Brain microvascular endothelial cell (primary cell): Measurements from ENCODE around the gene CLDN16.

Source experiments
- DNase-seq: peaks from one replicate; pipeline ENCODE4 v3.0.0-alpha.2; 2020
- H3K27ac ChIP-seq: fragments of 250-450 bp; sonication (Bioruptor Pico); 2 replicates; pipeline ENCODE4 v1.5.1; 2020; ENCODE audit warnings: mild to moderate bottlenecking, moderate library complexity
- H3K27me3 ChIP-seq: fragments of 250-450 bp; sonication (Bioruptor Pico); replicated peaks from 2 replicates; pipeline ENCODE4 v1.5.1; 2020; ENCODE audit warnings: mild to moderate bottlenecking
- H3K36me3 ChIP-seq: fragments of 250-450 bp; sonication (Bioruptor Pico); replicated peaks from 2 replicates; pipeline ENCODE4 v1.5.1; 2020; ENCODE audit warnings: mild to moderate bottlenecking
- H3K4me3 ChIP-seq: 2 replicates; pipeline ENCODE4 v1.5.1; 2011; ENCODE audit warnings: low read depth, mild to moderate bottlenecking, control low read depth, low read length, moderate library complexity
- in situ Hi-C: cut with HindIII; loops from 2 replicates; pipeline ENCODE4 v1.10.0; 2017; ENCODE audit warnings: low sequenced_read_pairs, low pct_ligation_motif_present
- TF ChIP-seq, protein P1 (sequence below): IDR thresholded peaks from 2 replicates; pipeline ENCODE4 v1.5.1; 2011; ENCODE audit warnings: low read depth, mild to moderate bottlenecking, moderate library complexity, low read length, control low read depth, inconsistent platforms; ENCODE audit errors: missing control alignments

Gene CLDN16

DNA sequence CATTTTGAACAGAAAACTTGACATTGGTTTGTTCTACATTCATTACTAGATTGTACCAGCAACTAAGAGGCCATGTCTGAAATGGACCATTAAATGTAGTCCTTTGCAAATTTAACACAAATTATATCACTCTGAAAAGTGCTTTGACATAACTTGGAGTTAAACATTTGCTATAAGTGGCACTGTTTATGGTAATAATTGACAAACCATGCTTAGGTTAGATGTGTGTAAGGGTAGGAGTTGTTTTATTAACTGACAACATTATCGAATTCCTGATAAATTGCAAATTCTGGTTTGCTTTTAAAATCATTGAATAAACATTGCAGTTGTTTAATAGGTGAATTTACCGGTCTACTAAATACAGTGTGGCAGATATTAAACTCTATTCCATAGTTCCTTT, 67.9 kb downstream of the CLDN16 start:
- TF ChIP-seq, protein P1, sequence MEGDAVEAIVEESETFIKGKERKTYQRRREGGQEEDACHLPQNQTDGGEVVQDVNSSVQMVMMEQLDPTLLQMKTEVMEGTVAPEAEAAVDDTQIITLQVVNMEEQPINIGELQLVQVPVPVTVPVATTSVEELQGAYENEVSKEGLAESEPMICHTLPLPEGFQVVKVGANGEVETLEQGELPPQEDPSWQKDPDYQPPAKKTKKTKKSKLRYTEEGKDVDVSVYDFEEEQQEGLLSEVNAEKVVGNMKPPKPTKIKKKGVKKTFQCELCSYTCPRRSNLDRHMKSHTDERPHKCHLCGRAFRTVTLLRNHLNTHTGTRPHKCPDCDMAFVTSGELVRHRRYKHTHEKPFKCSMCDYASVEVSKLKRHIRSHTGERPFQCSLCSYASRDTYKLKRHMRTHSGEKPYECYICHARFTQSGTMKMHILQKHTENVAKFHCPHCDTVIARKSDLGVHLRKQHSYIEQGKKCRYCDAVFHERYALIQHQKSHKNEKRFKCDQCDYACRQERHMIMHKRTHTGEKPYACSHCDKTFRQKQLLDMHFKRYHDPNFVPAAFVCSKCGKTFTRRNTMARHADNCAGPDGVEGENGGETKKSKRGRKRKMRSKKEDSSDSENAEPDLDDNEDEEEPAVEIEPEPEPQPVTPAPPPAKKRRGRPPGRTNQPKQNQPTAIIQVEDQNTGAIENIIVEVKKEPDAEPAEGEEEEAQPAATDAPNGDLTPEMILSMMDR = no peak

DNA sequence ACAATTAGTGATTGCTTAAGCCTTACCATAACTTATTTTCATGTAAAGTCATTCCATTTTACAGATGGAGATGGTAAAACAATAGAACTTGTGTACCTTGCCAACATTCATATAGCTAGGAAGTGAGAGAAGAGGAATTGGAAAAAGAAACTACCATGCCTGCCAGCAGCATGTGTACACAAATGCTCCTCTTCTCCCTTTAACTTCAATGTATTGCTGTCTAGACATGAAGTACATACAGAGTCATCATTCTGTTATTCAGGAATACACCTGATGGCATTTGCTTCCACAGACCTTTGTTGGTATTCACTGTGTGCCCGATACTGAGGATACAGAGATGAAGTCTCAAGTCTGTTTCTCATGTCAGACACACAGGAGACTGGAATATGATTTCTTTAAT, 68.8 kb downstream of the CLDN16 start:
- no peaks in the 10 kb centered on the region for H3K27me3 ChIP-seq
- TF ChIP-seq, protein P1 = no peak
- no peak overlapping the region for H3K4me3 ChIP-seq
- in situ Hi-C loops = no loop called here
- DNase-seq = no peak
- H3K36me3 ChIP-seq = no peaks in the 10 kb centered on the region
- H3K27ac ChIP-seq = no peak overlapping the region

More for the DNA sequence above, 67.9 kb downstream of the CLDN16 start:
- no peak for DNase-seq
- Histone ChIP-seq H3K27ac (no peak overlapping the region), H3K4me3 (no peak overlapping the region), H3K36me3 (no peaks in the 10 kb centered on the region), H3K27me3 (no peaks in the 10 kb centered on the region)
- in situ Hi-C loops = no loop called here

DNA sequence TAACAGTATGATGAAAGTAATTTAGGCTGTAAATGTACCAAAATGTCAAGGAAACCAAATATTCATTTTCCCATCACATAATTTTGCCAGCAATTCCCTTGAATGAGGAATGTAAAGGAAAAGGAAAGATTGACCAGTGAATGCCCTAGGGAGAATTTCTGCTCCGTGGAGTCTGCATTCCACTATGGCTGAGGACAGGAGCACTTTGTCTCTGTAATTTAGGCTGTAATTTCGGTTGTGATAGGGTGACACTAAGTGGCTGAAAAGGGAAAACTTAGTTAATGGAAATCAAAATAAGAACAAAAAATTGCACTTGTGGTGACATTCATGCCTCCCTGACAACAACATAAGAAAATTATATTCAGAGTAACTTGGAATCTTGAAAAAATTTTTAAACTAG, 70.1 kb downstream of the CLDN16 start:
- in situ Hi-C loops = no loop called here
- H3K27me3 ChIP-seq = no peaks in the 10 kb centered on the region
- TF ChIP-seq, protein P1 = no peak
- no peak overlapping the region for H3K4me3 ChIP-seq
- H3K36me3 ChIP-seq = no peaks in the 10 kb centered on the region
- DNase-seq = no peak
- no peak overlapping the region for H3K27ac ChIP-seq
